Stimulated activated naive CD8-positive, alpha-beta T cell treated with anti-CD3 and anti-CD28 coated beads, Interleukin-15, amount 100 ng/mL, for 72 hours (primary cell): ENCODE data around the gene RNF166.
A peak's percentile ranks its signal among the peaks of the same experiment; 100 is the strongest.

Source experiments
- ATAC-seq: fragments of 150-1000 bp; cut with Tn5 transposase; 2 replicates; pipeline ENCODE4 v1.10.0; 2021; ENCODE audit warnings: mild to moderate bottlenecking, moderate library complexity
- DNase-seq, 2 donors: peaks; one replicate each; pipeline ENCODE4 v3.0.0; 2021 to 2022
- H3K27ac Mint-ChIP-seq, 2 donors: one replicate each; pipeline ENCODE4 v1.8.0; 2022; ENCODE audit warnings: mild to moderate bottlenecking in 2 of 2, mixed read lengths in 2 of 2, moderate library complexity in 2 of 2
- H3K27me3 Mint-ChIP-seq: one replicate; pipeline ENCODE4 v1.8.0; 2022; ENCODE audit warnings: mixed read lengths
- H3K4me1 Mint-ChIP-seq: one replicate; pipeline ENCODE4 v1.8.0; 2022; ENCODE audit warnings: mild to moderate bottlenecking, mixed read lengths
- H3K4me3 Mint-ChIP-seq, 2 donors: one replicate each; pipeline ENCODE4 v1.8.0; 2022; ENCODE audit warnings: mild to moderate bottlenecking in 2 of 2, mixed read lengths in 2 of 2, moderate library complexity in 1 of 2
- H3K9me3 Mint-ChIP-seq, 2 donors: one replicate each; pipeline ENCODE4 v1.8.0; 2022; ENCODE audit warnings: mixed read lengths in 2 of 2

RNF166 gene

DNA sequence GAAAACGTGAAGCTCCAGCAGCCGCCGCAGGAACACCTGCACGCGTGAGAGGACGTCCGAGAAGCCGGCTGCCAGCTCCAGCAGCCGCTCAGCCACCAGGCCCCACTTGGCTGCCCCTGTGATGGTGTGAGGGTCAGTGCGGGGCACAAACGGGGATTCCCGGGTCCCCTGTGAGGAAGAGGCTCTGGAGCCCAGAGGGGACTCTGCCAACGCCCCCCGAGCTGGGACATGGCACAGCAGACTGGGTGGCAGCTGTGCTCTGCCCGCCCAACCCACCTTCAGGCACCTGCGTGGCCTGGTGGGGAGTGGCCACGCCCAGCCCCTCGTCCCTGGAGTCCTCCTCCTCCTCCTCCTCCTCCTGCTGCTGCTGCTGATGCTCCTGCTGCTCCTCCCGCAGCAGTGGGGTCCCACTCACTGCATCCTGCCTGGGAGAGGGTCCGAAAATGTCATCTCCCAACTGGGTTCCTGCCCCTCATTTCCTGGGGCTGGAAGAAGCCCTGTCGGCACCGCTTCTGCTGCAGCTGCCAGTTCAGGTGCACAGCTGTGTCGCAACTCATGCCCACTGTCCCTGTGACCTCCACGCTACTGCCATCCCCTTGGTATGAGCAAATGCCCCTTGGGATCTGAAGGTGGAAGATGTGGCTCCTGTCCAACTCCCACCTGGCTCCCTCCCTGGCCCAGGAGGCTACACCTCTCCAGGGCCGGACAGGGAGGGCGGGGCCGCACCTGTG lies 27.6 kb upstream of the RNF166 start:
- ATAC-seq (no peak), DNase-seq (no peak)
- no peak overlapping the region for H3K27ac Mint-ChIP-seq
- no peaks in the 10 kb centered on the region for H3K9me3 Mint-ChIP-seq
- no peak overlapping the region for H3K4me3 Mint-ChIP-seq
- peaks cover 17% of the 10 kb centered on the region for H3K4me1 Mint-ChIP-seq
- no peaks in the 10 kb centered on the region for H3K27me3 Mint-ChIP-seq

DNA sequence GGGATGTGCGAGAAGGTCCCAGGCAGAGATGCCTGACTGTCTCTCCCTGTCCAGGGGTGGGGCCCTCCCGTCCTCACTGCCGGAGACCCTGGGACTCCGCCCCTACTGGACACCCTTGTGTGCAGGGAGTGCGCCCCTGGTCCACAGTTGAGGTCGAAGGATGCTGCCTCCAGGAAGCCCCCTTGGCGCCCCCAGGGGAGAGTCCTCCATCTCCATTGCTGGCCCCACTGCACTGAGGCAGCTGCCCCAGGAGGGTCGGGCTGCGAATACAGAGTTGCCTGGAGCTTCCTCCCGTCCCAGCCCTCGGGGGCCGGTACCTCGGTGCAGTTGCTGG lies 26.7 kb upstream of the RNF166 start:
- H3K27ac Mint-ChIP-seq = peak overlapping the region in 1 of 2 donors; percentile 42
- ATAC-seq = no peak
- H3K27me3 Mint-ChIP-seq = no peaks in the 10 kb centered on the region
- peaks cover 14% of the 10 kb centered on the region for H3K4me1 Mint-ChIP-seq
- no peak overlapping the region for H3K4me3 Mint-ChIP-seq
- no peak for DNase-seq
- no peaks in the 10 kb centered on the region for H3K9me3 Mint-ChIP-seq

DNA sequence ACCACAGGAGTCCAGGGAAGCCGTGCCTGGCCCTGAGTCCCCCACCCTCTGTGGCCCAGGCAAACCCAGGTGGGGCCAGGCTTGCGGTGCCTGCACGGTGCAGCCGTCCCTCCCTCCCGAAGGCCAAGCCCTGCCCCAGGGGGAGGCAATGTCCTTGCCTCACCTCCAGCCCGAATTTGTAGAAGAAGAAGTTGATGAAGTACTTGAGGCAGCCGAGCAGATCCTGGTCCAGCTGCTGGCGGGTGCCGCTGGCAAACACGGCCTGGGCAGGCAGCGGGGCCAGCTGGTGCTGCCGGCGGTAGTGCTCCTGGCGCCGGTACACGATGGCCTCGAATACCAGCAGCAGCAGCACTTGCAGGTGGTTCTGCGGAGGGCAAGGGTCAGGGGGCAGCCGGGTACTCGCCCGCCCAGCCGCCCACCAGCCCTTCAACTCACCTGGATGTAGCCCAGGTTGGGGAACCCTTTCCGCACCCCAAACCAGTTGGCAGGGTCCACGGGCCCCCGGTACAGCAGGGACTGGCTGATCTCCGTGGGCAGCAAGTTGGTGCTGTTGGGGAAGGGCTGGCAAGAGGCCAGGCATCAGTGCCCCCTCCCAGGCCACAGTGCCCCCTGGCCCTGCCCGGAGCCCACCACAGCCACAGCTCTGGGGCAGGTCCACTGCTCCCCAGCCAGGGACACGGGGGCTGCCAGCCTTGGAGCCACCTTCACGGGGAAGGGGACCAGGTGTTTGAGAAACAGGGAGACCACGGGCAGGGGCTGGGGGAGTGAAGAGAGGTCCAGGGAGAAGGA lies 26.2 kb upstream of the RNF166 start:
- peak; percentile 16 for ATAC-seq

GRCh38 chr16:88731699-88732098 lies 25.5 kb upstream of the RNF166 start:
- peak; percentile 39 for ATAC-seq
- Mint-ChIP-seq H3K27ac (no peak overlapping the region), H3K27me3 (no peaks in the 10 kb centered on the region), H3K4me3 (no peak overlapping the region), H3K4me1 (peaks cover 8% of the 10 kb centered on the region), H3K9me3 (no peaks in the 10 kb centered on the region)
- DNase-seq = no peak

More for the DNA sequence above, 26.2 kb upstream of the RNF166 start:
- H3K27ac Mint-ChIP-seq = peak overlapping the region in 1 of 2 donors; percentile 42
- H3K4me1 Mint-ChIP-seq = peaks cover 8% of the 10 kb centered on the region
- H3K9me3 Mint-ChIP-seq = no peaks in the 10 kb centered on the region
- no peaks in the 10 kb centered on the region for H3K27me3 Mint-ChIP-seq
- no peak for DNase-seq
- no peak overlapping the region for H3K4me3 Mint-ChIP-seq

DNA sequence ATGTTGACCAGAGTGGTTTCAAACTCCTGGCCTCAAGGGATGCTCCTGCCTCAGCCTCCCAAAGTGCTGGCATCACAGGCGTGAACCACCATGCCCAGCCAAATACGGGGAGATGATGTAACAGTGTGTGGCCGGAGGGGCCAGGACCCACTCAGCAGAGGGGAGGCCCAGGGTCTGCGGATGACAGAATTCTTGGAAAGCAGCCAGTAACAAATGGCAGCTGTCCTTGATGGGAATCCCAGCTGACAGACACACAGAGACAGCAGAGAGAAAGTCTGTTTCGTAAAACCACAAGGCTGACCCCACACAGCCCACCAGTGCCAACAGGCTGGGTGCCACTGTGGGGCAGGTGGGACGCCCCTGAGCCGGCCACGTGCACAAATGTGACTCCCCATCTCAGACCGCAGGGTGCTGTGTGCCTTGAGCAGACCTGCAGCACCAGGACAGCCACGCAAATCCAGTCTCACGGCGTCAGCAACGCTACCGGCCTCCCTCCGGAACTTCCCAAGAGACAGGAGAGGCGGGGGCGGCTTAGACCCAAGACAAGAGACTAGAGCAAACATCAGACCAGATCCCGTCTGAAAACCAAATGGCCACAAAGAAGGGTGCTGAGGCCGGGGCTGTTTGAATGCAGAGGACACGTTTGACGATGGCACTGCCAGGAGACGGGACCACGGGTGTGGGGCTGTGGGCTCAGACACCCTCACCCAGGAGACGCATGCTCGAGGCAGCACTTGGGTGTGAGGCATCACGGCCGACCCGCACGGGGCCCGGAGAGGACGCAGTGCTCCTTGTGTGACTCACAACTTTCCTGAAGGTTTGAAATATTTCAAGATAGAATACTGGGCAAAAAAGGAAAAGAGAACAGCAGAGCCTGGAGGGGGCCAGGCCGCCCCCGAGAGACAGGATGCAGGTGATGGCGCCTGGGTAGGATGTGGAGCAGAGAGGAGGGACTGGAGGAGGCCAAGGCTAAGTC lies 24.7 kb upstream of the RNF166 start:
- Mint-ChIP-seq H3K27me3 (no peaks in the 10 kb centered on the region), H3K4me3 (no peak overlapping the region), H3K4me1 (peaks cover 8% of the 10 kb centered on the region), H3K9me3 (no peaks in the 10 kb centered on the region), H3K27ac (peak overlapping the region; percentile 81 to 89)
- DNase-seq (no peak), ATAC-seq (no peak)

DNA sequence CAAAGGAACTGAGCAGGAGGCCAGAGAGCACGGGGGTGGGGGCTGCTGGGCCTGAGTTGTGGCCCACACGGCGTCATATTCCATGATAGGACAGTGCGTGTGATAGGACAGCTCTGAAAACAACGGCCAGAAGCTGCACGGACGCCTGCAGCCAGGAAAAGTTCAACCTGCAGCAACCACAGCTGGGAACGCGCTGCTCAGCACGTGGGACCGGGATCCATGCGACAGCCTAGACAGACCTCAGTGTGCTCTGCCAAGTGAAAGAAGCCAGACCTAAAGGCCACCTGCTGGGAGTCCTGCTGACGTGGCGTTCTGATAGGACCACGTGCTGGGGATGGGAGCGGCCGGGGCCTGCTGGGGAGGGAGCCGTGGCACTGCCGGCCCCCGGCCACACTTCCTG lies 21.7 kb upstream of the RNF166 start:
- no peak overlapping the region for H3K27ac Mint-ChIP-seq
- no peak overlapping the region for H3K4me3 Mint-ChIP-seq
- DNase-seq = no peak
- no peaks in the 10 kb centered on the region for H3K9me3 Mint-ChIP-seq
- H3K27me3 Mint-ChIP-seq = no peaks in the 10 kb centered on the region
- peaks cover 8% of the 10 kb centered on the region for H3K4me1 Mint-ChIP-seq
- no peak for ATAC-seq

DNA sequence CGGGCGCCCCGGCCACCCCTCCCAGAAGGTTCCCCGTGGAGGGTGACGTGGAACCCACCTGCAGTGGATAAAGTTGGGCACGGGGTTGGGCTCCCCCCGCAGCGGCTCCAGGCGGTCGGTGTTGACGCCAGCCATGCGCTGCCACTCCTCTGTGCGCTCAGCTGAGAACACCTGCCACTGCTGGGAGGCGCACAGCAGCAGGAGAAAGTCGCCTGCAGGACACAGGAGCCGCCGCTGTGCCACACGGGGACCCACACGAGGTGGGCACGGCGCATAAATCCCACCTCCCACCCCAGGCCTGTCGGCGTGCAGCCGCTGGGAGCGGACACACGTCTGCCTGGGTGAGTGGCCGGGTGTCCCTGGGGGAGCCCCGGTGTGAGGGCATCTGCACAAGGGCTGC lies 20.8 kb upstream of the RNF166 start:
- H3K9me3 Mint-ChIP-seq = no peaks in the 10 kb centered on the region
- DNase-seq (no peak), ATAC-seq (no peak)
- H3K27me3 Mint-ChIP-seq = no peaks in the 10 kb centered on the region
- H3K27ac Mint-ChIP-seq = no peak overlapping the region
- H3K4me1 Mint-ChIP-seq = peaks cover 8% of the 10 kb centered on the region
- H3K4me3 Mint-ChIP-seq = no peak overlapping the region

GRCh38 chr16:88726408-88726749 lies 20.2 kb upstream of the RNF166 start:
- no peak overlapping the region for H3K4me3 Mint-ChIP-seq
- H3K27me3 Mint-ChIP-seq = no peaks in the 10 kb centered on the region
- H3K27ac Mint-ChIP-seq = no peak overlapping the region
- DNase-seq (no peak), ATAC-seq (no peak)
- peaks cover 5% of the 10 kb centered on the region for H3K4me1 Mint-ChIP-seq
- no peaks in the 10 kb centered on the region for H3K9me3 Mint-ChIP-seq

- DNase-seq = no peak
- no peaks in the 10 kb centered on the region for H3K27me3 Mint-ChIP-seq
- H3K4me1 Mint-ChIP-seq = no peaks in the 10 kb centered on the region
- H3K27ac Mint-ChIP-seq = no peak overlapping the region
- no peak overlapping the region for H3K4me3 Mint-ChIP-seq
- ATAC-seq = no peak
- no peaks in the 10 kb centered on the region for H3K9me3 Mint-ChIP-seq
Measured at GRCh38 chr16:88725609-88726407, 19.6 kb upstream of the RNF166 start.

DNA sequence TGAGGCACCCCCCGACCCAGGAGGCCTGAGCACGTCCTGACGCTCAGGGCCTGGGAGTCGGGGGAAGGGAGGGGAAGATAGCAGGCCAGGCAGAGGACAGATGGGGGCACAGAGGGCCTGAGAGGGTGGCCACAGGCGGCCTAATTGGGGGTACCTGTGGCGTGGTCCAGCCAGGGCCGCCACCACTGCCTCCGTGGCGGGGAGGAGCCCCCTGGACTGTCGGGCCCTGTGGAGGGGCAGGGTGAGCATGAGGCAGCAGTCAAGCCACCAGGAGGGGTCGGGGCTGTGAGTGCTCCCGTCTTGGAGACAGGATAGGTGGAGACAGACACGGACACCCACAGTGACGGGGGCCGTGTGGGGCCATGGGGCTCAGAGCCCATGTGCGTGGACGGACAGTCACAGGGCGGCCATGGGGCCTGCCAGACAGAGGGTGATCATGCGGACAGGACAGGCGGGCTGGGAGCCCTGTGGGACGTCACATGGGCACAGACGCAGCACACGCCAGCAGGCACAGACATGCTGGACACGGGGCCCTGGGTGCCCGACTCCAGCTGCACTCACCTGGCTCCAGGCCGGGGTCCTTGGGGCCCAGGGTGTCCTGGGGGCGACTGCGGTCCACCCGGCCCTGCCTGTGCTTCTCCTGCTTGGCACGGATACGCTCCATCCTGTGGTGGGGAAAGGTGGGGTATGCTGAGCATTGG lies 18.8 kb upstream of the RNF166 start:
- H3K9me3 Mint-ChIP-seq = no peaks in the 10 kb centered on the region
- no peaks in the 10 kb centered on the region for H3K4me1 Mint-ChIP-seq
- no peak overlapping the region for H3K27ac Mint-ChIP-seq
- H3K27me3 Mint-ChIP-seq = no peaks in the 10 kb centered on the region
- no peak overlapping the region for H3K4me3 Mint-ChIP-seq
- ATAC-seq (peak; percentile 22), DNase-seq (no peak)

DNA sequence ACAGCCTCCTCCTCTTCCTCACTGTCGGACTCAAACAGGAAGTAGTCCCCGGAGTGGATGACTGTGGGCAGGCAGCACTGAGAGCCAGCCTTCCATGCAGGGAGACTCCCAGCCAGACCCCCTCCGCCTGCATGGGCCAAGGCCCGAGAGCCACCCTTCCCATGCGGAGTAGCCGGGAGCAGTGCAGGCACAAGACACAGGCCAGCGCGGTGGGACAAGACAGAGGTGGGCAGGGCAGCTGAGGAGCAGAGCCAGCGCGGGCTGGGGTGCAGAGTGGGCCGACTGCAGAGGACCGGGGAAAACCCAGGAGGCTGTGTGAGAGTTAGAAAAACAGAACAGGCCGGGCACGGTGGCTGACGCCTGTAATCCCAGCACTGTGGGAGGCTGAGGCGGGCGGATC lies 17.7 kb upstream of the RNF166 start:
- H3K27me3 Mint-ChIP-seq = no peaks in the 10 kb centered on the region

GRCh38 chr16:88723507-88723887 lies 17.3 kb upstream of the RNF166 start:
- DNase-seq = no peak
- Mint-ChIP-seq H3K27ac (no peak overlapping the region), H3K4me3 (no peak overlapping the region), H3K27me3 (no peaks in the 10 kb centered on the region), H3K4me1 (no peaks in the 10 kb centered on the region), H3K9me3 (no peaks in the 10 kb centered on the region)
- no peak for ATAC-seq

More for the DNA sequence above, 17.7 kb upstream of the RNF166 start:
- Mint-ChIP-seq H3K4me3 (no peak overlapping the region), H3K27ac (peak overlapping the region in 1 of 2 donors; percentile 46), H3K4me1 (no peaks in the 10 kb centered on the region), H3K9me3 (no peaks in the 10 kb centered on the region)
- DNase-seq (no peak), ATAC-seq (no peak)

- Mint-ChIP-seq H3K27me3 (no peaks in the 10 kb centered on the region), H3K9me3 (no peaks in the 10 kb centered on the region), H3K27ac (no peak overlapping the region), H3K4me1 (no peaks in the 10 kb centered on the region), H3K4me3 (no peak overlapping the region)
- no peak for DNase-seq
- no peak for ATAC-seq
Measured at GRCh38 chr16:88722784-88723506, 16.7 kb upstream of the RNF166 start.
